ENCODE measurements around the gene ABHD4. TPM values are rescaled to one million over a fixed set of nuclear protein-coding genes. Genes with fewer than 3 reads are reported as not detected.
A peak's percentile ranks its signal among the peaks of the same experiment; 100 is the strongest.

ABHD4 gene
- total RNA-seq, 1 experiment from 2014 or later: 9.1 TPM

DNA sequence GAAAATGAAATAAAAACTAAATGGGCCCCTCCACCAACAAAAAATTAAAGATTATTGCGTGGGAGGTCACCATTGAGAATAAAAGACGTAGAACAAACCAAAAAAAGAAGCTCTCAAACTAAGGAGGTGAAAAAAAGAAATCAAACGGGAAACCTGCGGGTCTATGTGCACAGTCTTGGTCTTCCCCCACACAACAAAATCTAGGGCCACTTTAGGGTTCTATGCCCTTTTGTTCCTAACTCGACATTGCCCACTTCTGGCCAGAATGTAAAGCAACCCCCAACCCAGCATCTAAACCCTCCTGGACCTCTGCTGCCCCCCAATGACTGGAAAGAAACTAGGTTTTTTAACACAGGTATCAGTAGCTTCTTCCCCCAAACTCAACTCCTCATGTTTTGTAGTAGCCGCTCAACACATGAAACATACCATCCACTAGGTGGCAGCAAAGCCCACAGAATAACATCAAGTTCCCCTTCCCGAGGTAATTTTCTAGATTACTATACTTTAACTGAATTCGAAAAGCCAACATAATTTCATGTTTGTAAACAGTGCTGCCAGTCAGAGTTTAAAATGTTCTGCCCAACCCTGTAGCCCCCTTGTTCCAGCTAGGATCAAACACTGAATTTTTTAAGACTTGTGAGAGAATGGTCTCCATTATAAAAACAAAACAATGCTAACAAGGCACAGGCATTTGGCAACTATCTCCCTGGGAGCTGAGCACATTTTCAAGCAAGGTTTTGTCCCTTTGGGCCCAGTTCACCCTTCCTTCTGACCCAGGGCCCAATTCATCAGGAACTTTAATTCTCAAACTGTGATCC is 27.8 kb upstream of the ABHD4 start:
- Histone ChIP-seq H3K27ac (ENCODE audit: low read length) (no peak overlapping the region), H3K4me1 (ENCODE audit: insufficient read depth, low read length) (peaks cover 5% of the 10 kb centered on the region), H3K79me2 (ENCODE audit: low read length) (peaks cover 29% of the 10 kb centered on the region), H3K4me2 (ENCODE audit: low read length) (no peak overlapping the region), H3K9me3 (ENCODE audit: low read length) (no peaks in the 10 kb centered on the region), H3K9ac (ENCODE audit: low read length) (no peak overlapping the region), H2AFZ (ENCODE audit: low read length) (no peak overlapping the region), H3F3A (ENCODE audit: low read length, unreplicated experiment) (no peaks in the 10 kb centered on the region), H3K27me3 (ENCODE audit: low read length) (no peaks in the 10 kb centered on the region), H3K36me3 (ENCODE audit: low read depth, low read length) (peaks cover 44% of the 10 kb centered on the region), H3K9me2 (replicated peaks; ENCODE audit: low read length) (no peaks in the 10 kb centered on the region), H4K20me1 (ENCODE audit: low read length) (no peaks in the 10 kb centered on the region), H3K4me3 (ENCODE audit: low read length) (no peak overlapping the region)
- intact Hi-C loops (cut with micrococcal nuclease): loop anchor here (1.0 to 5.0 kb wide), 4 partner anchors 28 to 282 kb away; partner anchors contain the start of gene ABHD4
- ChIA-PET POLR2A (ENCODE audit: unreplicated experiment) (no interaction called here), CTCF (interaction anchor here (0.6 to 2.8 kb wide), 8 partner anchors 19 to 200 kb away, joined by 3 to 54 read pairs (median 4); no protein-coding TSS in a partner anchor)
- DNase-seq (peak; percentile 92), ATAC-seq (peak; percentile 65)
- BruUV-seq (replicated peaks): no TSS peak
- TF ChIP-seq, protein P1, sequence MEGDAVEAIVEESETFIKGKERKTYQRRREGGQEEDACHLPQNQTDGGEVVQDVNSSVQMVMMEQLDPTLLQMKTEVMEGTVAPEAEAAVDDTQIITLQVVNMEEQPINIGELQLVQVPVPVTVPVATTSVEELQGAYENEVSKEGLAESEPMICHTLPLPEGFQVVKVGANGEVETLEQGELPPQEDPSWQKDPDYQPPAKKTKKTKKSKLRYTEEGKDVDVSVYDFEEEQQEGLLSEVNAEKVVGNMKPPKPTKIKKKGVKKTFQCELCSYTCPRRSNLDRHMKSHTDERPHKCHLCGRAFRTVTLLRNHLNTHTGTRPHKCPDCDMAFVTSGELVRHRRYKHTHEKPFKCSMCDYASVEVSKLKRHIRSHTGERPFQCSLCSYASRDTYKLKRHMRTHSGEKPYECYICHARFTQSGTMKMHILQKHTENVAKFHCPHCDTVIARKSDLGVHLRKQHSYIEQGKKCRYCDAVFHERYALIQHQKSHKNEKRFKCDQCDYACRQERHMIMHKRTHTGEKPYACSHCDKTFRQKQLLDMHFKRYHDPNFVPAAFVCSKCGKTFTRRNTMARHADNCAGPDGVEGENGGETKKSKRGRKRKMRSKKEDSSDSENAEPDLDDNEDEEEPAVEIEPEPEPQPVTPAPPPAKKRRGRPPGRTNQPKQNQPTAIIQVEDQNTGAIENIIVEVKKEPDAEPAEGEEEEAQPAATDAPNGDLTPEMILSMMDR (conservative IDR thresholded peaks at IDR 0.05; ENCODE audit: low read depth, low read length): peak; percentile 97
- TF ChIP-seq EZH2 (IDR thresholded peaks at IDR 0.05; ENCODE audit: low read length, unreplicated experiment): no peak

DNA sequence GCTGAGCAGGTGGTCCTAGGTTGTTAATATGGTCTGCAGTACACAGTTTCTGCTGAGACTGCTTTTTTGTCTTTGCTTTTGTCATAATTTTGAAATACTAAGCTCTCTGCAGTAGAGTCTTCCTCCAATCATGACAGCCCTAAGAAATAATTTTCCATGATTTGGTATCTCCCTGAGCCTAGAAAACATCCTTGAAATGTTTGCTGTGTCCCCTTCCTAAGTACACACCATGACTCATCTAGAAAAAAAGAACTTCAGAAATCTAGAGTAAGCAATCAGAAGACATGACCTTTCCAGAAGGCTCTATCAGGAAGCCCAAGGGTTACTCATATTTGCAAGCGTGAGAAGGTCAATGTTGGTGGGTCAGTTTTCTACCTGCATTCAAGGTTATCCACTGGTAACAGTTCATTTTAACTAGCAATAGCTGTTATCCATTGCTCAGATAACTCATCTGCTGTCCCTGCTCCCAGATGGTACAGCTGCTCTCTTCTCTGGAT is 25.5 kb upstream of the ABHD4 start:
- no peak overlapping the region for H2AFZ ChIP-seq (ENCODE audit: low read length)
- no peaks in the 10 kb centered on the region for H3F3A ChIP-seq (ENCODE audit: low read length, unreplicated experiment)
- no peak overlapping the region for H3K27ac ChIP-seq (ENCODE audit: low read length)
- no peaks in the 10 kb centered on the region for H3K9me2 ChIP-seq (replicated peaks; ENCODE audit: low read length)
- DNase-seq (peak; percentile 25), ATAC-seq (peak; percentile 55)
- peaks cover 38% of the 10 kb centered on the region for H3K36me3 ChIP-seq (ENCODE audit: low read depth, low read length)
- H3K27me3 ChIP-seq (ENCODE audit: low read length): no peaks in the 10 kb centered on the region
- H3K4me2 ChIP-seq (ENCODE audit: low read length): no peak overlapping the region
- intact Hi-C loops (cut with micrococcal nuclease): loop anchor here (5.0 kb wide), 2 partner anchors 140 to 280 kb away; no protein-coding TSS in a partner anchor
- BruUV-seq (replicated peaks): TSS peak; percentile 9
- ChIA-PET POLR2A (ENCODE audit: unreplicated experiment) (interaction anchor here (0.7 kb wide), 1 partner anchor 288 kb away, joined by 6 read pairs; no protein-coding TSS in a partner anchor), CTCF (interaction anchor here (0.6 to 2.8 kb wide), 2 partner anchors 26 to 79 kb away, joined by 4 to 54 read pairs; no protein-coding TSS in a partner anchor)
- H3K4me3 ChIP-seq (ENCODE audit: low read length): no peak overlapping the region
- H3K9me3 ChIP-seq (ENCODE audit: low read length): no peaks in the 10 kb centered on the region
- TF ChIP-seq EZH2 (IDR thresholded peaks at IDR 0.05; ENCODE audit: low read length, unreplicated experiment) (no peak), EZH2phosphoT487 (IDR thresholded peaks at IDR 0.05; ENCODE audit: borderline replicate concordance, low read length) (no peak)
- TF ChIP-seq, protein P1 (conservative IDR thresholded peaks at IDR 0.05; ENCODE audit: low read depth, low read length): no peak
- peaks cover 44% of the 10 kb centered on the region for H3K79me2 ChIP-seq (ENCODE audit: low read length)
- peaks cover 5% of the 10 kb centered on the region for H3K4me1 ChIP-seq (ENCODE audit: insufficient read depth, low read length)
- H4K20me1 ChIP-seq (ENCODE audit: low read length): no peaks in the 10 kb centered on the region
- no peak overlapping the region for H3K9ac ChIP-seq (ENCODE audit: low read length)
